ENCODE measurements around the gene BAX. TPM values are rescaled to one million over a fixed set of nuclear protein-coding genes. Genes with fewer than 3 reads are reported as not detected.

The BAX gene
- total and polyA plus RNA-seq, 9 of the 15 experiments (the other 6 are each of a cell fraction or from before 2014, with no cell fraction given): 3.2 to 95.4 (median 44.5) TPM

GRCh38 chr19:48964205-48965039, 9.7 kb downstream of the BAX start (continued):
- no peak for TF ChIP-seq FUS (optimal IDR thresholded peaks at IDR 0.05; ENCODE audit: low read depth, low read length)
- no peak for TF ChIP-seq CREBBP (IDR thresholded peaks at IDR 0.05; ENCODE audit: low read depth, low read length)
- no peak for TF ChIP-seq SP2 (IDR thresholded peaks at IDR 0.05; ENCODE audit: extremely low read depth, low read depth, low read length, poor library complexity, severe bottlenecking)
- TF ChIP-seq U2AF1 (optimal IDR thresholded peaks at IDR 0.05; ENCODE audit: low read depth, low read length): no peak
- TF ChIP-seq BACH1 (tag; IDR thresholded peaks at IDR 0.05): no peak; the same call in 1 of the 2 replicates
- no peak for TF ChIP-seq KAT2B (IDR thresholded peaks at IDR 0.05; ENCODE audit: low read depth, low read length)
- no peak for TF ChIP-seq CTCF (IDR thresholded peaks at IDR 0.05 in 2 of 3, conservative IDR thresholded peaks at IDR 0.05 in 1 of 3; ENCODE audit: insufficient read depth in 2 of 3, low read depth in 1 of 3, low read length in 3 of 3)
- TF ChIP-seq NKRF (IDR thresholded peaks at IDR 0.05; ENCODE audit: borderline replicate concordance): no peak
- no peak for TF ChIP-seq RBM34 (IDR thresholded peaks at IDR 0.05; ENCODE audit: borderline replicate concordance, insufficient read depth, low read length)
- TF ChIP-seq ZNF217 (CRISPR knock-in tag; IDR thresholded peaks at IDR 0.05): no peak
- TF ChIP-seq ZNF408 (CRISPR knock-in tag; IDR thresholded peaks at IDR 0.05; ENCODE audit: low read depth): no peak
- TF ChIP-seq ZNF395 (CRISPR knock-in tag; IDR thresholded peaks at IDR 0.05): no peak; the same call in 1 of the 2 replicates
- TF ChIP-seq FIP1L1 (IDR thresholded peaks at IDR 0.05; ENCODE audit: low read depth, low read length, poor library complexity, severe bottlenecking): no peak
- TF ChIP-seq TOE1 (IDR thresholded peaks at IDR 0.05; ENCODE audit: borderline replicate concordance): no peak
- TF ChIP-seq TOE1 (CRISPR knock-in tag; IDR thresholded peaks at IDR 0.05; ENCODE audit: borderline replicate concordance, low read depth): no peak
- TF ChIP-seq ZNF347 (CRISPR knock-in tag; IDR thresholded peaks at IDR 0.05; ENCODE audit: low read depth): no peak
- TF ChIP-seq SMAD3 (CRISPR knock-in tag; conservative IDR thresholded peaks at IDR 0.05): no peak
- no peak for TF ChIP-seq ID3 (CRISPR knock-in tag; IDR thresholded peaks at IDR 0.05)
- no peak for TF ChIP-seq ID3 (tag; IDR thresholded peaks at IDR 0.05)
- no peak for TF ChIP-seq HNRNPL (IDR thresholded peaks at IDR 0.05; ENCODE audit: low read depth, low read length)
- peak; percentile 26 for TF ChIP-seq KDM5B (IDR thresholded peaks at IDR 0.05; ENCODE audit: insufficient replicate concordance, low read depth, low read length)
